ENCODE results near the gene SPDEF.

GRCh38 chr6:34589691-34590090 is 33.6 kb upstream of the SPDEF start:
- no peak for TF ChIP-seq CTCF (IDR thresholded peaks at IDR 0.05; ENCODE audit: low read depth, low read length, poor library complexity, severe bottlenecking)
- no peak for TF ChIP-seq EZH2phosphoT487 (IDR thresholded peaks at IDR 0.05; ENCODE audit: borderline replicate concordance, low read length)

Measured in DOHH2 (cell line).